Osteocyte (in vitro differentiated cells): Measurements from ENCODE around the gene KRTAP9-3. TPM values are rescaled to one million over a fixed set of nuclear protein-coding genes. Genes with fewer than 3 reads are reported as not detected.
"Not testable (repeated sequence)": the region's sequence is repeated elsewhere in the genome, so short reads cannot be mapped to it uniquely, and the experiment has no call there.

Experiments
- DNase-seq: peaks from one replicate; pipeline ENCODE4 v3.0.0; 2021; ENCODE audit warnings: mixed read lengths; ENCODE audit not compliant: unreplicated experiment; ENCODE audit errors: extremely low spot score
- H3K27ac Mint-ChIP-seq: one replicate; pipeline ENCODE4 v1.8.0; 2021; ENCODE audit warnings: mild to moderate bottlenecking, mixed read lengths; ENCODE audit not compliant: unreplicated experiment
- H3K27me3 Mint-ChIP-seq: one replicate; pipeline ENCODE4 v1.8.0; 2021; ENCODE audit warnings: mixed read lengths; ENCODE audit not compliant: unreplicated experiment
- H3K36me3 Mint-ChIP-seq: one replicate; pipeline ENCODE4 v1.8.0; 2021; ENCODE audit warnings: mixed read lengths; ENCODE audit not compliant: unreplicated experiment
- H3K4me1 Mint-ChIP-seq: one replicate; pipeline ENCODE4 v1.8.0; 2021; ENCODE audit warnings: mixed read lengths; ENCODE audit not compliant: unreplicated experiment
- H3K4me3 Mint-ChIP-seq: one replicate; pipeline ENCODE4 v1.8.0; 2021; ENCODE audit warnings: mild to moderate bottlenecking, moderate library complexity, mixed read lengths; ENCODE audit not compliant: unreplicated experiment
- H3K9me3 Mint-ChIP-seq: one replicate; pipeline ENCODE4 v1.8.0; 2021; ENCODE audit warnings: mixed read lengths; ENCODE audit not compliant: unreplicated experiment
- CTCF ChIP-seq: fragments of 200-600 bp; sonication (generic); IDR thresholded peaks from 2 replicates; pipeline ENCODE4 v1.5.0; 2021; ENCODE audit warnings: antibody characterized with exemption, mild to moderate bottlenecking, moderate library complexity
- total RNA-seq: library from RNA; stranded (reverse); gene quantifications from 2 replicates; pipeline ENCODE4 v1.2.1, GENCODE V29; 2021

KRTAP9-3 gene
- total RNA-seq, 1 donor from 2014 or later, result not detected

DNA sequence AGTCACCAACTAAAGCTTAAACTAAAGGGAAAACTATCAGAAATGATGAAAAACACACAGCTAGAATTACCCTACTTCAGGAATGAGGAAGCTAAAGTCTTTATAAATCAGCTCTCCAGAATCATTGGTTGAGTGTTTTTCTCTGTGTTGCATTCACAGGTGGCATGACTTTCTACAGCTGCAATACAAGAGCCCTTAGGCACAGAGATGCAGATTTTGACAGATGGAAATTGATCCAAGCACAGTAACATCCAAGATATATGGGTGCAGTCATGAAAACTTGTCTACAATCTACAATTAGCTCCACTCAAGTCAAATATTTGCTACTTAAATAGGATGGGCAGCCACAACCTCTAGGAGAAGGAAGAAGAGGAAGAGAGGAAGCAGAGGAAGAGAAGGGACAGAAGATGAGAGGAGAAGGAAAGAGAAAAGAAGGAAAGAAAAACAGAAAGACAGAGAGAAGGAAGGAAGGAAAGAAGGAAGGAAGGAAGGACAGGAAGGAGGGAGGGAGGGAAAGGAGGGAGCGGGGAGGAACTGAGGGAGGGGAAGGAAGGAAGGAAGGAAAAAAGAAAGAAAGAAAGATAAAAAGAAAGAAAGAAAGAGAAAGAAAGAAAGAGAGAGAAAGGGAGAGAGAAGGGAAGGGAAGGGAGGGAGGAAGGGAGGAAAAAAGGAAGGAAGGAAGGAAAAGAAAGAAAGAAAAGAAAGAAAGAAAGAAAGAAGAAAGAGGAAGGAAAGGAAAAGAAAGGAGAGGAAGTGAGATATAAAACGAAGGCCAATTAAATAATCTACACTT is 14.9 kb downstream of the KRTAP9-3 start:
- not testable (repeated sequence) for H3K9me3 Mint-ChIP-seq, H3K27ac Mint-ChIP-seq, H3K4me1 Mint-ChIP-seq, H3K36me3 Mint-ChIP-seq, DNase-seq, H3K4me3 Mint-ChIP-seq
- peaks cover 13% of the 10 kb centered on the region for H3K27me3 Mint-ChIP-seq

GRCh38 chr17:41249637-41250240 is 17.5 kb downstream of the KRTAP9-3 start, which contains the start of gene KRTAP9-4:
Gene KRTAP9-4 (plus strand): TSS chr17:41249687. CDS start chr17:41249721, 34 bp downstream.
- not testable (repeated sequence) for H3K9me3 Mint-ChIP-seq, H3K4me3 Mint-ChIP-seq, H3K4me1 Mint-ChIP-seq, H3K36me3 Mint-ChIP-seq, DNase-seq, H3K27ac Mint-ChIP-seq
- H3K27me3 Mint-ChIP-seq, result peaks cover 10% of the 10 kb centered on the region

DNA sequence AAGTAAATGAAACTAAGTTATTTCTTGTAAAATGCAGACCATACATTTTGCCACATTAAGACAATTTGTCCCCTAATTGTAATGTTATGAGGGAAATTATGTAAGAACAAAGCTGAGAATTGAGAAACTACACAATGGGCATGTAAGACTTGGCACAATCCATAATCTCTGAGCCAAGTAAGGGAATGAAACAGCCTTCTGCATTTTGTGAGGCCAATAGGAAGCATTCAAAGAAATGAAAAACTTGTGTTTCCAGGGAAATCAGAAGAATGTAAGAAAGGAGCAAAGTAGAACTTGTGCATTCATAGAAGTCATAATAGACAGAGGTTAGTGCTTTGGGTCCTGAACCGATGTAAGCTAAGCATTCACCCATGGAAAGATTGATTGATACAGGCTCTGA is 19.0 kb downstream of the KRTAP9-3 start:
- Mint-ChIP-seq H3K27ac (no peak overlapping the region), H3K9me3 (no peaks in the 10 kb centered on the region)

DNA sequence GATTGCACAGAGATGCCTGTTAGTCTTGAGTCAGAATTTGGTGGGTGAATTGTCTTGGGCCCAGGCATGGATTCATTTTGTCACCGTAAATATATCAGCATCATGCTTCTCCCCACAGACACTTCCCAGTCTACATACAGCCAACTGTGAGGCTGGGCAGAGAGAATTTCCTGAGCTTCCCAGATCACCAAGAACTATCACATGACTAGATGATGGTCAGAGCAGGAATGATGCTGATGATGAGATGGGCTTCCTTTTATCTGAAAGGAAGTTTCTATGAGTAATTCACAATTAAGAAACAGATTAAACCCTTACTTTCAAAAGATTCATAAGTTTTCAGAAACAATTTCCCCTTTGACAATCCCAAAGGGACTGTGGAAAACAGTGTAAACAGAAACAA is 22.6 kb downstream of the KRTAP9-3 start:
- H3K9me3 Mint-ChIP-seq, result no peaks in the 10 kb centered on the region
- no peaks in the 10 kb centered on the region for H3K36me3 Mint-ChIP-seq
- H3K27ac Mint-ChIP-seq, result no peak overlapping the region
- TF ChIP-seq CTCF, result no peak
- peaks cover 20% of the 10 kb centered on the region for H3K4me1 Mint-ChIP-seq
- no peak overlapping the region for H3K4me3 Mint-ChIP-seq
- DNase-seq, result no peak
- peaks cover 10% of the 10 kb centered on the region for H3K27me3 Mint-ChIP-seq

More for the DNA sequence above, 19.0 kb downstream of the KRTAP9-3 start:
- no peaks in the 10 kb centered on the region for H3K36me3 Mint-ChIP-seq
- peaks cover 10% of the 10 kb centered on the region for H3K27me3 Mint-ChIP-seq
- TF ChIP-seq CTCF, result no peak
- H3K4me1 Mint-ChIP-seq, result peaks cover 7% of the 10 kb centered on the region
- no peak for DNase-seq
- no peak overlapping the region for H3K4me3 Mint-ChIP-seq

GRCh38 chr17:41255381-41256290 is 23.4 kb downstream of the KRTAP9-3 start, which contains the start of gene KRTAP9-9:
Gene KRTAP9-9 (plus strand): TSS chr17:41255384.
- not testable (repeated sequence) for DNase-seq, H3K36me3 Mint-ChIP-seq, H3K27me3 Mint-ChIP-seq, H3K4me3 Mint-ChIP-seq, H3K9me3 Mint-ChIP-seq, H3K27ac Mint-ChIP-seq
- H3K4me1 Mint-ChIP-seq, result peaks cover 20% of the 10 kb centered on the region

GRCh38 chr17:41256291-41256685 is 24.0 kb downstream of the KRTAP9-3 start:
- Mint-ChIP-seq H3K4me1 (peaks cover 20% of the 10 kb centered on the region), H3K9me3 (no peaks in the 10 kb centered on the region), H3K36me3 (no peaks in the 10 kb centered on the region), H3K27ac (no peak overlapping the region), H3K4me3 (no peak overlapping the region), H3K27me3 (peaks cover 4% of the 10 kb centered on the region)
- no peak for TF ChIP-seq CTCF
- DNase-seq, result no peak
